ENCODE data around the gene C19orf44. TPM values are rescaled to one million over a fixed set of nuclear protein-coding genes. Genes with fewer than 3 reads are reported as not detected.
"Not testable (repeated sequence)": the region's sequence is repeated elsewhere in the genome, so short reads cannot be mapped to it uniquely, and the experiment has no call there.

Gene C19orf44
- total RNA-seq, 1 experiment from 2014 or later: 9.2 TPM

- H3K9me3 Mint-ChIP-seq (ENCODE audit: unreplicated experiment): no peaks in the 10 kb centered on the region
- no peaks in the 10 kb centered on the region for H3K27me3 Mint-ChIP-seq (ENCODE audit: insufficient read depth, unreplicated experiment)
- H3K4me3 Mint-ChIP-seq (ENCODE audit: unreplicated experiment): peak overlapping the region; percentile 100
- peak; percentile 56 for DNase-seq (ENCODE audit: unreplicated experiment)
- ChIA-PET POLR2A (interaction anchor here (0.5 to 1.8 kb wide), 10 partner anchors 9 to 188 kb away, joined by 3 to 10 read pairs (median 4); no protein-coding TSS in a partner anchor), CTCF (interaction anchor here (0.6 to 0.9 kb wide), 2 partner anchors 26 to 386 kb away, joined by 3 read pairs; no protein-coding TSS in a partner anchor)
- H3K36me3 Mint-ChIP-seq (ENCODE audit: insufficient read depth, unreplicated experiment): peaks cover 14% of the 10 kb centered on the region
- TSS peak; percentile 44 for BruUV-seq (replicated peaks)
- TF ChIP-seq, protein P1, sequence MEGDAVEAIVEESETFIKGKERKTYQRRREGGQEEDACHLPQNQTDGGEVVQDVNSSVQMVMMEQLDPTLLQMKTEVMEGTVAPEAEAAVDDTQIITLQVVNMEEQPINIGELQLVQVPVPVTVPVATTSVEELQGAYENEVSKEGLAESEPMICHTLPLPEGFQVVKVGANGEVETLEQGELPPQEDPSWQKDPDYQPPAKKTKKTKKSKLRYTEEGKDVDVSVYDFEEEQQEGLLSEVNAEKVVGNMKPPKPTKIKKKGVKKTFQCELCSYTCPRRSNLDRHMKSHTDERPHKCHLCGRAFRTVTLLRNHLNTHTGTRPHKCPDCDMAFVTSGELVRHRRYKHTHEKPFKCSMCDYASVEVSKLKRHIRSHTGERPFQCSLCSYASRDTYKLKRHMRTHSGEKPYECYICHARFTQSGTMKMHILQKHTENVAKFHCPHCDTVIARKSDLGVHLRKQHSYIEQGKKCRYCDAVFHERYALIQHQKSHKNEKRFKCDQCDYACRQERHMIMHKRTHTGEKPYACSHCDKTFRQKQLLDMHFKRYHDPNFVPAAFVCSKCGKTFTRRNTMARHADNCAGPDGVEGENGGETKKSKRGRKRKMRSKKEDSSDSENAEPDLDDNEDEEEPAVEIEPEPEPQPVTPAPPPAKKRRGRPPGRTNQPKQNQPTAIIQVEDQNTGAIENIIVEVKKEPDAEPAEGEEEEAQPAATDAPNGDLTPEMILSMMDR (IDR thresholded peaks at IDR 0.05; ENCODE audit: unreplicated experiment): no peak
- no peaks in the 10 kb centered on the region for H3K4me1 Mint-ChIP-seq (ENCODE audit: insufficient read depth, unreplicated experiment)
- intact Hi-C loops (cut with micrococcal nuclease): no loop called here
- peak overlapping the region; percentile 98 for H3K27ac Mint-ChIP-seq (ENCODE audit: low read depth, unreplicated experiment)
Measured at GRCh38 chr19:16496613-16496983, 404 bp downstream of the C19orf44 start.

GRCh38 chr19:16497042-16497441, 848 bp downstream of the C19orf44 start:
- Mint-ChIP-seq H3K36me3 (ENCODE audit: insufficient read depth, unreplicated experiment) (peaks cover 19% of the 10 kb centered on the region), H3K9me3 (ENCODE audit: unreplicated experiment) (no peaks in the 10 kb centered on the region), H3K4me3 (ENCODE audit: unreplicated experiment) (peak overlapping the region; percentile 100), H3K4me1 (ENCODE audit: insufficient read depth, unreplicated experiment) (no peaks in the 10 kb centered on the region), H3K27me3 (ENCODE audit: insufficient read depth, unreplicated experiment) (no peaks in the 10 kb centered on the region), H3K27ac (ENCODE audit: low read depth, unreplicated experiment) (peak overlapping the region; percentile 98)
- TF ChIP-seq, protein P1 (IDR thresholded peaks at IDR 0.05; ENCODE audit: unreplicated experiment): no peak
- peak; percentile 24 for DNase-seq (ENCODE audit: unreplicated experiment)
- BruUV-seq (replicated peaks): no TSS peak
- ChIA-PET CTCF (interaction anchor here (0.9 kb wide), 1 partner anchor 386 kb away, joined by 3 read pairs; no protein-coding TSS in a partner anchor), POLR2A (interaction anchor here (0.5 to 1.8 kb wide), 8 partner anchors 8 to 188 kb away, joined by 3 to 10 read pairs (median 4); no protein-coding TSS in a partner anchor)
- intact Hi-C loops (cut with micrococcal nuclease): no loop called here

DNA sequence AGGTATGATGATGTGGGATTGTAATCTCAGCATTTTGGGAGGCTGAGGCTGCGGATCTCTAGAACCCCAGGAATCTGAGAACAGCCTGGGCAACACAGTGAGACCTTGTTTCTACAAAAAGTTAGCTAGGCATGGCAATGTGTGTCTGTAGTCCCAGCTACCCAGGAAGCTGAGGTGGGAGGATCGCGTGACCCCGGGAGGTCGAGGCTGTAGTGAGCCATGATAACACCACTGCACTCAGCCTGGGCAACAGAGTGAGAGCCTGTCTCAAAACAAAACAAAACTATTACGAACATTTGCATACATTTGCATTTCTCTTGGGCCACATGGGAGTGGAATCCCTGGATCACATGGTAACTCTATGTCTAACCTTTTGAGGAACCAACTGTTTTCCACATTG, 1.6 kb downstream of the C19orf44 start:
- intact Hi-C loops (cut with micrococcal nuclease): no loop called here

DNA sequence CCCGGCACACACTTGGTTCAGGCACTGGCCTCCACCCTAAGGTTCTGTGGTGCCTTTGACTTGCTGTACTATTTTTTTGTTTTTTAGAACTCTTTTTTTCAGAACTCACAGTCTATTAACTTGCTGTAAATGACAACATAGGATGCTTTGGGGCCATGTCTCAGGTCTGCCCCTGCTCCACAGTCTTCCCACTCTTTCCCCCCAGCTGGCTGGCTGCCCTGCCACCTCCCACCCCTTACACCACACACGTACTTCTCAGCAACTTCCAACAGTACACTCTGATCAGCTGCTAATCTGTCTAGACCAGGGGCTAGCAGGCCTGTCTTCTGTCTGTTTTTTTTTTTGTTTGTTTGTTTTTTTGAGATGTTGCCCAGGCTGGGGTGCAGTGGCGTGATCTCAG, 8.1 kb downstream of the C19orf44 start:
- intact Hi-C loops (cut with micrococcal nuclease): no loop called here
- no peak for DNase-seq (ENCODE audit: unreplicated experiment)
- no peak overlapping the region for H3K4me3 Mint-ChIP-seq (ENCODE audit: unreplicated experiment)
- ChIA-PET POLR2A (interaction anchor here (0.7 kb wide), 1 partner anchor 44 kb away, joined by 3 read pairs; no protein-coding TSS in a partner anchor), CTCF (interaction anchor here (0.6 to 1.1 kb wide), 2 partner anchors 9 to 18 kb away, joined by 3 to 4 read pairs; no protein-coding TSS in a partner anchor)
- H3K36me3 Mint-ChIP-seq (ENCODE audit: insufficient read depth, unreplicated experiment): peaks cover 69% of the 10 kb centered on the region
- BruUV-seq (replicated peaks): no TSS peak
- H3K27me3 Mint-ChIP-seq (ENCODE audit: insufficient read depth, unreplicated experiment): no peaks in the 10 kb centered on the region
- H3K4me1 Mint-ChIP-seq (ENCODE audit: insufficient read depth, unreplicated experiment): no peaks in the 10 kb centered on the region
- no peak overlapping the region for H3K27ac Mint-ChIP-seq (ENCODE audit: low read depth, unreplicated experiment)
- no peaks in the 10 kb centered on the region for H3K9me3 Mint-ChIP-seq (ENCODE audit: unreplicated experiment)
- TF ChIP-seq, protein P1 (IDR thresholded peaks at IDR 0.05; ENCODE audit: unreplicated experiment): no peak

More for the DNA sequence above, 1.6 kb downstream of the C19orf44 start:
- Mint-ChIP-seq H3K9me3 (ENCODE audit: unreplicated experiment) (no peaks in the 10 kb centered on the region), H3K4me1 (ENCODE audit: insufficient read depth, unreplicated experiment) (no peaks in the 10 kb centered on the region), H3K4me3 (ENCODE audit: unreplicated experiment) (peak overlapping the region; percentile 100), H3K36me3 (ENCODE audit: insufficient read depth, unreplicated experiment) (peaks cover 27% of the 10 kb centered on the region), H3K27ac (ENCODE audit: low read depth, unreplicated experiment) (peak overlapping the region; percentile 98), H3K27me3 (ENCODE audit: insufficient read depth, unreplicated experiment) (no peaks in the 10 kb centered on the region)
- CTCF ChIA-PET: interaction anchor here (0.6 kb wide), 1 partner anchor 34 kb away, joined by 4 read pairs; no protein-coding TSS in a partner anchor
- no peak for DNase-seq (ENCODE audit: unreplicated experiment)
- TF ChIP-seq, protein P1 (IDR thresholded peaks at IDR 0.05; ENCODE audit: unreplicated experiment): no peak
- POLR2A ChIA-PET: interaction anchor here (1.4 kb wide), 1 partner anchor 12 kb away, joined by 3 read pairs; no protein-coding TSS in a partner anchor
- no TSS peak for BruUV-seq (replicated peaks)

- CTCF ChIA-PET: interaction anchor here (0.6 kb wide), 1 partner anchor 98 kb away, joined by 3 read pairs; no protein-coding TSS in a partner anchor
- H3K9me3 Mint-ChIP-seq (ENCODE audit: unreplicated experiment); H3K4me1 Mint-ChIP-seq (ENCODE audit: insufficient read depth, unreplicated experiment); intact Hi-C loops (cut with micrococcal nuclease); DNase-seq (ENCODE audit: unreplicated experiment); BruUV-seq (replicated peaks); H3K4me3 Mint-ChIP-seq (ENCODE audit: unreplicated experiment); H3K27ac Mint-ChIP-seq (ENCODE audit: low read depth, unreplicated experiment); H3K27me3 Mint-ChIP-seq (ENCODE audit: insufficient read depth, unreplicated experiment): not testable (repeated sequence)
- peaks cover 69% of the 10 kb centered on the region for H3K36me3 Mint-ChIP-seq (ENCODE audit: insufficient read depth, unreplicated experiment)
- POLR2A ChIA-PET: interaction anchor here (1.1 kb wide), 1 partner anchor 12 kb away, joined by 4 read pairs; no protein-coding TSS in a partner anchor
Measured at GRCh38 chr19:16506161-16506560, 10.0 kb downstream of the C19orf44 start.

Measured in MCF 10A (cell line).